SK-N-SH (cell line): ENCODE data around the gene DNAJB1. TPM values are rescaled to one million over a fixed set of nuclear protein-coding genes. Genes with fewer than 3 reads are reported as not detected.

Source experiments
- CTCF ChIA-PET: fragments of 300-600, 350-600 bp; formaldehyde crosslinking; extraction: SDS; loops from one replicate; lab custom pipeline; 2021; lab: Yijun Ruan, JAX
- POLR2A ChIA-PET: fragments of 350-600 bp; sonication (Branson Sonifier 250); formaldehyde crosslinking; extraction: SDS; loops from one replicate; lab custom pipeline; 2020; ENCODE audit warnings: antibody characterized with exemption, inconsistent platforms; lab: Yijun Ruan, JAX
- DNase-seq: peaks from one replicate; pipeline ENCODE4 v3.0.0; 2012
- H2AFZ ChIP-seq: fragments of 200-600 bp; sonication (generic); 2 replicates; pipeline ENCODE4 v1.8.1; 2016; ENCODE audit warnings: antibody characterized with exemption, mild to moderate bottlenecking, low read depth
- H3F3A ChIP-seq: fragments of 200-600 bp; sonication (generic); replicated peaks from 2 replicates; pipeline ENCODE3; 2016; ENCODE audit warnings: antibody characterized with exemption, mild to moderate bottlenecking; ENCODE audit not compliant: insufficient read depth
- H3K27ac ChIP-seq, 2 experiments: fragments of 200-500 bp in 1 of 2; fragments of 200-600 bp in 1 of 2; sonication (Bioruptor generic) in 1 of 2; sonication (generic), shearing (Covaris generic) in 1 of 2; 2 replicates each; pipeline versions ENCODE4 v1.5.1 to v1.6.1; 2014 to 2016; ENCODE audit warnings: low read depth in 2 of 2, inconsistent platforms in 1 of 2, low read length in 1 of 2, mild to moderate bottlenecking in 1 of 2, mixed read lengths in 1 of 2
- H3K27me3 ChIP-seq: fragments of 200-600 bp; sonication (generic), shearing (Covaris generic); 2 replicates; pipeline ENCODE4 v1.6.1; 2016; ENCODE audit warnings: mixed run types; ENCODE audit not compliant: insufficient read depth
- H3K36me3 ChIP-seq, 2 experiments: fragments of 200-500 bp in 1 of 2; fragments of 200-600 bp in 1 of 2; sonication (Bioruptor generic) in 1 of 2; sonication (generic) in 1 of 2; replicated peaks in 1 of 2; 2 replicates each; pipeline versions ENCODE3 to v1.5.1; 2014 to 2016; ENCODE audit warnings: low read length in 1 of 2, mild to moderate bottlenecking in 1 of 2; ENCODE audit not compliant: insufficient read depth in 2 of 2, control insufficient read depth in 1 of 2
- H3K4me1 ChIP-seq, 2 experiments: fragments of 200-500 bp in 1 of 2; fragments of 200-600 bp in 1 of 2; sonication (Bioruptor generic) in 1 of 2; sonication (generic), shearing (Covaris generic) in 1 of 2; 2 replicates each; pipeline versions ENCODE4 v1.5.1 to v1.6.1; 2014 to 2016; ENCODE audit warnings: low read depth in 1 of 2, low read length in 1 of 2, mixed run types in 1 of 2; ENCODE audit not compliant: insufficient read depth in 2 of 2, control insufficient read depth in 1 of 2
- H3K4me2 ChIP-seq: fragments of 200-600 bp; sonication (generic), shearing (Covaris generic); 2 replicates; pipeline ENCODE4 v1.6.1; 2017; ENCODE audit warnings: mixed run types
- H3K4me3 ChIP-seq, 2 experiments: fragments of 200-500 bp in 1 of 2; fragments of 200-600 bp in 1 of 2; sonication (Bioruptor generic) in 1 of 2; sonication (generic), shearing (Covaris generic) in 1 of 2; 2 replicates each; pipeline versions ENCODE4 v1.5.1 to v1.8.1; 2014 to 2016; ENCODE audit warnings: low read depth in 2 of 2, inconsistent platforms in 1 of 2, low read length in 1 of 2, mild to moderate bottlenecking in 1 of 2, mixed read lengths in 1 of 2, moderate library complexity in 1 of 2
- H3K79me2 ChIP-seq: fragments of 200-600 bp; sonication (generic); 2 replicates; pipeline ENCODE4 v1.8.1; 2017; ENCODE audit warnings: mild to moderate bottlenecking; ENCODE audit not compliant: insufficient read depth
- H3K9ac ChIP-seq: fragments of 200-600 bp; sonication (generic); 2 replicates; pipeline ENCODE4 v1.6.1; 2017; ENCODE audit warnings: mixed run types
- H3K9me2 ChIP-seq: fragments of 200-600 bp; sonication (generic); 2 replicates; pipeline ENCODE4 v1.6.1; 2017; ENCODE audit warnings: mixed run types
- H3K9me3 ChIP-seq: fragments of 200-600 bp; sonication (generic); 2 replicates; pipeline ENCODE4 v1.6.1; 2017; ENCODE audit warnings: mixed run types, mild to moderate bottlenecking, moderate library complexity
- H4K20me1 ChIP-seq: fragments of 200-600 bp; sonication (generic); 2 replicates; pipeline ENCODE4 v1.6.1; 2017; ENCODE audit warnings: mild to moderate bottlenecking, mixed run types; ENCODE audit not compliant: insufficient read depth
- EP300 ChIP-seq, 2 experiments: IDR thresholded peaks; 2 replicates each; pipeline versions ENCODE4 v1.4.0 to v1.6.1; 2012; ENCODE audit warnings: borderline replicate concordance in 1 of 2, low read depth in 1 of 2, low read length in 1 of 2
- EZH2phosphoT487 ChIP-seq: fragments of 200-600 bp; sonication (generic); IDR thresholded peaks from 2 replicates; pipeline ENCODE4 v1.6.1; 2017; ENCODE audit warnings: low read depth, mixed run types, mild to moderate bottlenecking, antibody characterized with exemption, moderate library complexity, borderline replicate concordance
- FOSL2 ChIP-seq: IDR thresholded peaks from 2 replicates; pipeline ENCODE4 v1.4.0; 2012; ENCODE audit warnings: low read depth, mild to moderate bottlenecking, moderate library complexity, borderline replicate concordance
- FOXJ3 ChIP-seq: sonication (generic); formaldehyde crosslinking; IDR thresholded peaks from 2 replicates; pipeline ENCODE4 v1.5.1; 2020; ENCODE audit warnings: mild to moderate bottlenecking, missing genetic modification reagents
- FOXM1 ChIP-seq: IDR thresholded peaks from 2 replicates; pipeline ENCODE4 v1.4.0; 2012; ENCODE audit warnings: low read depth, mild to moderate bottlenecking
- JUND ChIP-seq: IDR thresholded peaks from 2 replicates; pipeline ENCODE4 v1.4.0; 2012
- MAX ChIP-seq: IDR thresholded peaks from 2 replicates; pipeline ENCODE4 v1.4.0; 2012; ENCODE audit warnings: low read depth
- MXI1 ChIP-seq: IDR thresholded peaks from 2 replicates; pipeline ENCODE4 v1.6.1; 2012; ENCODE audit warnings: mild to moderate bottlenecking, low read depth, low read length, improper control_type of control experiment
- NRF1 ChIP-seq: IDR thresholded peaks from 2 replicates; pipeline ENCODE4 v1.6.1; 2012; ENCODE audit warnings: low read depth, mild to moderate bottlenecking, low read length
- POLR2AphosphoS5 ChIP-seq: IDR thresholded peaks from 2 replicates; pipeline ENCODE4 v1.6.1; 2012; ENCODE audit warnings: low read depth, low read length
- RCOR1 ChIP-seq: fragments of 150-350 bp; IDR thresholded peaks from 2 replicates; pipeline ENCODE4 v1.6.1; 2017; ENCODE audit warnings: antibody characterized with exemption, low read length
- RFX5 ChIP-seq: IDR thresholded peaks from 2 replicates; pipeline ENCODE4 v1.6.1; 2012; ENCODE audit warnings: mild to moderate bottlenecking, improper control_type of control experiment, low read length
- SIN3A ChIP-seq: IDR thresholded peaks from 2 replicates; pipeline ENCODE4 v1.6.1; 2012; ENCODE audit warnings: low read depth, mild to moderate bottlenecking, low read length, moderate library complexity, borderline replicate concordance
- SMC3 ChIP-seq: IDR thresholded peaks from 2 replicates; pipeline ENCODE4 v1.6.1; 2012; ENCODE audit warnings: low read depth, low read length, improper control_type of control experiment
- YY1 ChIP-seq: IDR thresholded peaks from 2 replicates; pipeline ENCODE4 v1.4.0; 2012; ENCODE audit warnings: low read depth, mild to moderate bottlenecking
- WGBS: methylation state at CpG from one replicate; pipeline ENCODE4 v1.1.6; 2017; ENCODE audit warnings: low lambda C conversion rate; 5-methylcytosine and 5-hydroxymethylcytosine counted together
- polyA plus RNA-seq, 3 experiments: library from polyadenylated mRNA; depleted of rRNA; stranded (reverse); fragments of >200 nt; gene quantifications; 2 replicates each; pipeline ENCODE4 v1.2.3, GENCODE V29; 2012
- TF ChIP-seq, protein P1 (sequence below): fragments of 200-600 bp; sonication (generic); IDR thresholded peaks from 2 replicates; pipeline ENCODE4 v1.6.1; 2017; ENCODE audit warnings: antibody characterized with exemption, mild to moderate bottlenecking, moderate library complexity
- TF ChIP-seq, protein P2 (sequence below): fragments of 150-350 bp; IDR thresholded peaks from 2 replicates; pipeline ENCODE4 v1.6.1; 2016; ENCODE audit warnings: mild to moderate bottlenecking, low read depth, low read length
- TF ChIP-seq, protein P3 (sequence below): fragments of 150-350 bp; IDR thresholded peaks from 2 replicates; pipeline ENCODE4 v1.6.1; 2017; ENCODE audit warnings: antibody characterized with exemption, low read length, low read depth, borderline replicate concordance
- TF ChIP-seq, protein P4 (sequence below): IDR thresholded peaks from 2 replicates; pipeline ENCODE4 v1.4.0; 2012; ENCODE audit warnings: low read depth, borderline replicate concordance

Gene DNAJB1
- polyA plus RNA-seq, 1 of the 3 experiments (the other 2 are of a cell fraction): 103 TPM

- ChIA-PET POLR2A (no interaction called here), CTCF (interaction anchor here (7.9 kb wide), 1 partner anchor 11 kb away, joined by 60 read pairs; no protein-coding TSS in a partner anchor)
- H3K9me2 ChIP-seq: no peaks in the 10 kb centered on the region
- H2AFZ ChIP-seq: no peak overlapping the region
- H4K20me1 ChIP-seq: no peaks in the 10 kb centered on the region
- no peak overlapping the region for H3K4me2 ChIP-seq
- H3K27me3 ChIP-seq: no peaks in the 10 kb centered on the region
- 91% methylated on average over 8 of the region's 11 CpGs for WGBS
- H3K27ac ChIP-seq: no peak overlapping the region
- no peaks in the 10 kb centered on the region for H3K9me3 ChIP-seq
- H3K79me2 ChIP-seq: peaks cover 26% of the 10 kb centered on the region
- H3K4me1 ChIP-seq: peaks cover 0 to 8% of the 10 kb centered on the region in 2 experiments; a peak in 2 of 4 replicates
- DNase-seq: no peak
- TF ChIP-seq, protein P1, sequence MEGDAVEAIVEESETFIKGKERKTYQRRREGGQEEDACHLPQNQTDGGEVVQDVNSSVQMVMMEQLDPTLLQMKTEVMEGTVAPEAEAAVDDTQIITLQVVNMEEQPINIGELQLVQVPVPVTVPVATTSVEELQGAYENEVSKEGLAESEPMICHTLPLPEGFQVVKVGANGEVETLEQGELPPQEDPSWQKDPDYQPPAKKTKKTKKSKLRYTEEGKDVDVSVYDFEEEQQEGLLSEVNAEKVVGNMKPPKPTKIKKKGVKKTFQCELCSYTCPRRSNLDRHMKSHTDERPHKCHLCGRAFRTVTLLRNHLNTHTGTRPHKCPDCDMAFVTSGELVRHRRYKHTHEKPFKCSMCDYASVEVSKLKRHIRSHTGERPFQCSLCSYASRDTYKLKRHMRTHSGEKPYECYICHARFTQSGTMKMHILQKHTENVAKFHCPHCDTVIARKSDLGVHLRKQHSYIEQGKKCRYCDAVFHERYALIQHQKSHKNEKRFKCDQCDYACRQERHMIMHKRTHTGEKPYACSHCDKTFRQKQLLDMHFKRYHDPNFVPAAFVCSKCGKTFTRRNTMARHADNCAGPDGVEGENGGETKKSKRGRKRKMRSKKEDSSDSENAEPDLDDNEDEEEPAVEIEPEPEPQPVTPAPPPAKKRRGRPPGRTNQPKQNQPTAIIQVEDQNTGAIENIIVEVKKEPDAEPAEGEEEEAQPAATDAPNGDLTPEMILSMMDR: no peak
- TF ChIP-seq, protein P2, sequence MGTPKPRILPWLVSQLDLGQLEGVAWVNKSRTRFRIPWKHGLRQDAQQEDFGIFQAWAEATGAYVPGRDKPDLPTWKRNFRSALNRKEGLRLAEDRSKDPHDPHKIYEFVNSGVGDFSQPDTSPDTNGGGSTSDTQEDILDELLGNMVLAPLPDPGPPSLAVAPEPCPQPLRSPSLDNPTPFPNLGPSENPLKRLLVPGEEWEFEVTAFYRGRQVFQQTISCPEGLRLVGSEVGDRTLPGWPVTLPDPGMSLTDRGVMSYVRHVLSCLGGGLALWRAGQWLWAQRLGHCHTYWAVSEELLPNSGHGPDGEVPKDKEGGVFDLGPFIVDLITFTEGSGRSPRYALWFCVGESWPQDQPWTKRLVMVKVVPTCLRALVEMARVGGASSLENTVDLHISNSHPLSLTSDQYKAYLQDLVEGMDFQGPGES: no peak
- TF ChIP-seq JUND (no peak), SIN3A (no peak), EZH2phosphoT487 (no peak), YY1 (no peak), NRF1 (no peak), FOXJ3 (CRISPR knock-in tag) (no peak)
- TF ChIP-seq, protein P3, sequence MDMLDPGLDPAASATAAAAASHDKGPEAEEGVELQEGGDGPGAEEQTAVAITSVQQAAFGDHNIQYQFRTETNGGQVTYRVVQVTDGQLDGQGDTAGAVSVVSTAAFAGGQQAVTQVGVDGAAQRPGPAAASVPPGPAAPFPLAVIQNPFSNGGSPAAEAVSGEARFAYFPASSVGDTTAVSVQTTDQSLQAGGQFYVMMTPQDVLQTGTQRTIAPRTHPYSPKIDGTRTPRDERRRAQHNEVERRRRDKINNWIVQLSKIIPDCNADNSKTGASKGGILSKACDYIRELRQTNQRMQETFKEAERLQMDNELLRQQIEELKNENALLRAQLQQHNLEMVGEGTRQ: no peak
- H3K4me3 ChIP-seq: no peak overlapping the region
- H3K9ac ChIP-seq: no peak overlapping the region
- peaks cover 0 to 17% of the 10 kb centered on the region in 2 experiments for H3K36me3 ChIP-seq
- no peaks in the 10 kb centered on the region for H3F3A ChIP-seq
These were observed 48.9 kb upstream of the DNAJB1 start for GRCh38 chr19:14567079-14567478.

DNA sequence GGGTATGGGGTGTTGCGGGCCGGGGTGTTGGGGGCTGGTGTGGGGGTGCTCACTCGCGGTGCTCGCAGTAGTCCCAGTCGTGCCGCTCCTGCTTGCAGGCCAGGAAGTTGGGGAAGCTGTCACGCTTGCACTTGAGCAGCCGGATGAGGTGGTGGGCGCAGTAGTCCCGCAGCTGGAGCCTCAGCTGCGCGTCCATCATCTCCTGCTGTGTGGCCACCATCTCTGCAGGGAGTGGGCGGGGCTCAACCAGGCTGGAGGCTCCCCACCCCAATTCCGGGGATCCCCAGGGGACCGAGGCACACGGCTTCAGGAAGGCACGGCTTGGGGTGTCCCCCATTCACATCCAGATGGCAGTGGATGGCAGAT is 48.5 kb upstream of the DNAJB1 start:
- Histone ChIP-seq H3K27me3 (no peaks in the 10 kb centered on the region), H3K4me1 (peaks cover 0 to 8% of the 10 kb centered on the region in 2 experiments; a peak in 2 of 4 replicates), H3F3A (no peaks in the 10 kb centered on the region), H3K4me3 (no peak overlapping the region), H3K36me3 (peaks cover 0 to 17% of the 10 kb centered on the region in 2 experiments), H3K27ac (no peak overlapping the region), H2AFZ (no peak overlapping the region), H3K4me2 (no peak overlapping the region), H3K79me2 (peaks cover 24% of the 10 kb centered on the region), H3K9me2 (no peaks in the 10 kb centered on the region), H3K9me3 (no peaks in the 10 kb centered on the region), H3K9ac (no peak overlapping the region), H4K20me1 (no peaks in the 10 kb centered on the region)
- ChIA-PET POLR2A (no interaction called here), CTCF (interaction anchor here (2.0 to 7.9 kb wide), 2 partner anchors 10 kb away, joined by 11 to 60 read pairs; no protein-coding TSS in a partner anchor)
- DNase-seq: no peak
- TF ChIP-seq RFX5 (no peak), FOSL2 (no peak), POLR2AphosphoS5 (no peak), MAX (no peak), SMC3 (no peak), RCOR1 (no peak), FOXM1 (no peak), EZH2phosphoT487 (no peak), MXI1 (no peak), FOXJ3 (CRISPR knock-in tag) (no peak), EP300 (IDR thresholded peaks at IDR 0.05; ENCODE audit: borderline replicate concordance in 1 of 2, low read depth in 1 of 2, low read length in 1 of 2) (no peak)
- TF ChIP-seq, protein P1: no peak
- TF ChIP-seq, protein P4, sequence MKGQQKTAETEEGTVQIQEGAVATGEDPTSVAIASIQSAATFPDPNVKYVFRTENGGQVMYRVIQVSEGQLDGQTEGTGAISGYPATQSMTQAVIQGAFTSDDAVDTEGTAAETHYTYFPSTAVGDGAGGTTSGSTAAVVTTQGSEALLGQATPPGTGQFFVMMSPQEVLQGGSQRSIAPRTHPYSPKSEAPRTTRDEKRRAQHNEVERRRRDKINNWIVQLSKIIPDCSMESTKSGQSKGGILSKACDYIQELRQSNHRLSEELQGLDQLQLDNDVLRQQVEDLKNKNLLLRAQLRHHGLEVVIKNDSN: no peak
- WGBS: 67% methylated on average over 1 of the region's 18 CpGs
